Measurements from ENCODE around the gene TMEM52B. TPM values are rescaled to one million over a fixed set of nuclear protein-coding genes. Genes with fewer than 3 reads are reported as not detected.

TMEM52B gene
- total RNA-seq, 2 experiments from 2014 or later, result not detected

- intact Hi-C loops (cut with DNase I, micrococcal nuclease), result loop anchor here in 1 of 2 experiments (10.0 kb wide), 1 partner anchor 798 kb away; no protein-coding TSS in a partner anchor
- no peaks in the 10 kb centered on the region for H3K9me3 ChIP-seq (ENCODE audit: control insufficient read depth in 1 of 2, insufficient read depth in 1 of 2, low read length in 2 of 2)
- H3K27me3 Mint-ChIP-seq, result no peaks in the 10 kb centered on the region
- ATAC-seq (ENCODE audit: poor library complexity) (no peak), DNase-seq (no peak)
- H3K4me3 ChIP-seq (ENCODE audit: low read length), result no peak overlapping the region
- no peaks in the 10 kb centered on the region for H3K36me3 Mint-ChIP-seq (ENCODE audit: low read depth)
- no peaks in the 10 kb centered on the region for H3K27me3 ChIP-seq (ENCODE audit: control insufficient read depth in 1 of 2, insufficient read depth in 2 of 2, low read length in 2 of 2)
- no peak for TF ChIP-seq CTCF (IDR thresholded peaks at IDR 0.05)
- POLR2A ChIA-PET, result no interaction called here
- H3K4me1 ChIP-seq (ENCODE audit: insufficient read depth, low read length), result peaks cover 4% of the 10 kb centered on the region
- CTCF ChIA-PET, result no interaction called here
- H3K9me3 Mint-ChIP-seq, result no peaks in the 10 kb centered on the region
- no peak overlapping the region for H3K27ac Mint-ChIP-seq
- peaks cover 8% of the 10 kb centered on the region for H3K4me1 Mint-ChIP-seq (ENCODE audit: low read depth)
- no peaks in the 10 kb centered on the region for H3K36me3 ChIP-seq (ENCODE audit: insufficient read depth, low read length)
- no peak overlapping the region for H3K27ac ChIP-seq (ENCODE audit: low read depth in 1 of 2, low read length in 2 of 2)
- no peak overlapping the region for H3K4me3 Mint-ChIP-seq
Measured at GRCh38 chr12:10132850-10133370, 45.9 kb upstream of the TMEM52B start.

DNA sequence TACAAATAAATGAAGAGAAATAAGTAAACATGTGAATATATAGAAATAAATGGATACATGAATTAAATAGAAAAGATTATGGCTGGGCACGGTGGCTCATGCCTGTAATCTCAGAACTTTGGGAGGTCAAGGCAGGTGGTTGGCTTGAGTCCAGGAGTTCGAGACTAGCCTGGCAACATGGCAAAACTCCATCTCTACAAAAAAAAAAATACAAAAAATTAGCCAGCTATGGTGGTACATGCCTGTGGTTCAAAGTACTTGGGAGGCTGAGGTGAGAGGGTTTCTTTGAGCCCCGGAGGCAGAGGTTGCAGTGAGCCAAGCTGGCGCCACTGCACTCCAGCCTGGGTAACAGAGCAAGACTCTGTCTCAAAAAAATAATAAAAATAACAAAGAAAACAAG, 43.7 kb upstream of the TMEM52B start:
- TF ChIP-seq CTCF (IDR thresholded peaks at IDR 0.05), result no peak

GRCh38 chr12:10136637-10137205, 42.1 kb upstream of the TMEM52B start:
- Mint-ChIP-seq H3K9me3 (no peaks in the 10 kb centered on the region), H3K36me3 (ENCODE audit: low read depth) (no peaks in the 10 kb centered on the region), H3K27ac (no peak overlapping the region), H3K27me3 (peaks cover 4% of the 10 kb centered on the region), H3K4me1 (ENCODE audit: low read depth) (no peaks in the 10 kb centered on the region), H3K4me3 (no peak overlapping the region)
- Histone ChIP-seq H3K4me3 (ENCODE audit: low read length) (no peak overlapping the region), H3K27ac (ENCODE audit: low read depth in 1 of 2, low read length in 2 of 2) (no peak overlapping the region), H3K36me3 (ENCODE audit: insufficient read depth, low read length) (no peaks in the 10 kb centered on the region), H3K4me1 (ENCODE audit: insufficient read depth, low read length) (no peaks in the 10 kb centered on the region), H3K9me3 (ENCODE audit: control insufficient read depth in 1 of 2, insufficient read depth in 1 of 2, low read length in 2 of 2) (no peaks in the 10 kb centered on the region), H3K27me3 (ENCODE audit: control insufficient read depth in 1 of 2, insufficient read depth in 2 of 2, low read length in 2 of 2) (no peaks in the 10 kb centered on the region)
- ATAC-seq (ENCODE audit: poor library complexity), result no peak
- POLR2A ChIA-PET, result interaction anchor here (0.6 kb wide), 1 partner anchor 524 kb away, joined by 4 read pairs; no protein-coding TSS in a partner anchor
- TF ChIP-seq CTCF (IDR thresholded peaks at IDR 0.05), result no peak
- CTCF ChIA-PET, result interaction anchor here (0.6 to 1.4 kb wide), 2 partner anchors 15 to 17 kb away, joined by 5 read pairs; no protein-coding TSS in a partner anchor
- DNase-seq, result no peak
- intact Hi-C loops (cut with DNase I, micrococcal nuclease), result loop anchor here in 1 of 2 experiments (5.0 to 10.0 kb wide), 3 partner anchors 189 to 802 kb away; no protein-coding TSS in a partner anchor

More for the DNA sequence above, 43.7 kb upstream of the TMEM52B start:
- no peaks in the 10 kb centered on the region for H3K36me3 Mint-ChIP-seq (ENCODE audit: low read depth)
- DNase-seq (no peak), ATAC-seq (ENCODE audit: poor library complexity) (no peak)
- H3K9me3 Mint-ChIP-seq, result no peaks in the 10 kb centered on the region
- no peaks in the 10 kb centered on the region for H3K4me1 ChIP-seq (ENCODE audit: insufficient read depth, low read length)
- intact Hi-C loops (cut with DNase I, micrococcal nuclease), result loop anchor here in 1 of 2 experiments (5.0 to 10.0 kb wide), 3 partner anchors 188 to 800 kb away; no protein-coding TSS in a partner anchor
- POLR2A ChIA-PET, result no interaction called here
- no peaks in the 10 kb centered on the region for H3K27me3 ChIP-seq (ENCODE audit: control insufficient read depth in 1 of 2, insufficient read depth in 2 of 2, low read length in 2 of 2)
- H3K9me3 ChIP-seq (ENCODE audit: control insufficient read depth in 1 of 2, insufficient read depth in 1 of 2, low read length in 2 of 2), result no peaks in the 10 kb centered on the region
- no peak overlapping the region for H3K27ac ChIP-seq (ENCODE audit: low read depth in 1 of 2, low read length in 2 of 2)
- CTCF ChIA-PET, result interaction anchor here (0.6 to 1.2 kb wide), 2 partner anchors 18 to 56 kb away, joined by 3 read pairs; no protein-coding TSS in a partner anchor
- H3K36me3 ChIP-seq (ENCODE audit: insufficient read depth, low read length), result no peaks in the 10 kb centered on the region
- peaks cover 4% of the 10 kb centered on the region for H3K4me1 Mint-ChIP-seq (ENCODE audit: low read depth)
- no peak overlapping the region for H3K27ac Mint-ChIP-seq
- H3K27me3 Mint-ChIP-seq, result peaks cover 4% of the 10 kb centered on the region
- no peak overlapping the region for H3K4me3 ChIP-seq (ENCODE audit: low read length)
- H3K4me3 Mint-ChIP-seq, result no peak overlapping the region

All from CD4-positive, alpha-beta T cell (primary cell).